ENCODE results near the gene OR3A2.
"Not testable (repeated sequence)": the region's sequence is repeated elsewhere in the genome, so short reads cannot be mapped to it uniquely, and the experiment has no call there.

DNA sequence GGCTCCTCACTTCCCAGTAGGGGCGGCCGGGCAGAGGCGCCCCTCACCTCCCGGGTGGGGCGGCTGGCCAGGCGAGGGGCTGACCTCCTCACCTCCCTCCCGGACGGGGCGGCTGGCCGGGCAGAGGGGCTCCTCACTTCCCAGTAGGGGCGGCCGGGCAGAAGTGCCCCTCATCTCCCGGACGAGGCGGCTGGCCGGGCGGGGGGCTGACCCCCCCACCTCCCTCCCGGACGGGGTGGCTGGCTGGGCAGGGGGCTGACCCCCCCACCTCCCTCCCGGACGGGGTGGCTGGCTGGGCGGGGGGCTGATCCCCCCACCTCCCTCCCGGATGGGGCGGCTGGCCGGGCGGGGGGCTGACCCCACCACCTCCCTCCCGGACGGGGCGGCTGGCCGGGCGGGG lies 14.9 kb downstream of the OR3A2 start:
- TF ChIP-seq, protein P1, sequence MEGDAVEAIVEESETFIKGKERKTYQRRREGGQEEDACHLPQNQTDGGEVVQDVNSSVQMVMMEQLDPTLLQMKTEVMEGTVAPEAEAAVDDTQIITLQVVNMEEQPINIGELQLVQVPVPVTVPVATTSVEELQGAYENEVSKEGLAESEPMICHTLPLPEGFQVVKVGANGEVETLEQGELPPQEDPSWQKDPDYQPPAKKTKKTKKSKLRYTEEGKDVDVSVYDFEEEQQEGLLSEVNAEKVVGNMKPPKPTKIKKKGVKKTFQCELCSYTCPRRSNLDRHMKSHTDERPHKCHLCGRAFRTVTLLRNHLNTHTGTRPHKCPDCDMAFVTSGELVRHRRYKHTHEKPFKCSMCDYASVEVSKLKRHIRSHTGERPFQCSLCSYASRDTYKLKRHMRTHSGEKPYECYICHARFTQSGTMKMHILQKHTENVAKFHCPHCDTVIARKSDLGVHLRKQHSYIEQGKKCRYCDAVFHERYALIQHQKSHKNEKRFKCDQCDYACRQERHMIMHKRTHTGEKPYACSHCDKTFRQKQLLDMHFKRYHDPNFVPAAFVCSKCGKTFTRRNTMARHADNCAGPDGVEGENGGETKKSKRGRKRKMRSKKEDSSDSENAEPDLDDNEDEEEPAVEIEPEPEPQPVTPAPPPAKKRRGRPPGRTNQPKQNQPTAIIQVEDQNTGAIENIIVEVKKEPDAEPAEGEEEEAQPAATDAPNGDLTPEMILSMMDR (optimal IDR thresholded peaks at IDR 0.05 in 1 of 3, IDR thresholded peaks at IDR 0.05 in 1 of 3, conservative IDR thresholded peaks at IDR 0.05 in 1 of 3; ENCODE audit: extremely low read depth in 1 of 3, insufficient read depth in 2 of 3, low read length in 3 of 3), result not testable (repeated sequence)
- not testable (repeated sequence) for TF ChIP-seq EZH2 (IDR thresholded peaks at IDR 0.05; ENCODE audit: low read length)
